ENCODE results near the gene GCNA. TPM values are rescaled to one million over a fixed set of nuclear protein-coding genes. Genes with fewer than 3 reads are reported as not detected.
"Not testable (repeated sequence)": the region's sequence is repeated elsewhere in the genome, so short reads cannot be mapped to it uniquely, and the experiment has no call there.

GCNA gene
- total and polyA plus RNA-seq, 4 donors = 0.38 to 5.4 (median 3.3) TPM

- Histone ChIP-seq H3K36me3 (ENCODE audit: control insufficient read depth in 1 of 2, insufficient read depth in 2 of 2, low read length in 1 of 2) (peaks cover 0 to 2% of the 10 kb centered on the region in 2 donors), H3K4me3 (ENCODE audit: low read length in 2 of 2) (no peak overlapping the region), H3K27me3 (ENCODE audit: control insufficient read depth in 1 of 2, insufficient read depth in 2 of 2, low read length in 1 of 2) (no peaks in the 10 kb centered on the region), H3K4me1 (ENCODE audit: control insufficient read depth in 1 of 2, insufficient read depth in 2 of 2, low read length in 2 of 2) (no peaks in the 10 kb centered on the region), H3K9me3 (ENCODE audit: control insufficient read depth, low read length) (no peaks in the 10 kb centered on the region), H3K27ac (ENCODE audit: low read depth in 1 of 2, low read length in 2 of 2) (no peak overlapping the region)
- 88 to 91% methylated on average over 1 of the region's 1 CpG for WGBS, 2 donors
- DNase-seq (no peak), ATAC-seq (ENCODE audit: low FRiP score) (no peak)
- intact Hi-C loops (cut with DNase I) = no loop called here
Measured at GRCh38 chrX:71549986-71550385, 28.3 kb upstream of the GCNA start.

- Histone ChIP-seq H3K27ac (ENCODE audit: low read depth in 1 of 2, low read length in 2 of 2) (no peak overlapping the region), H3K36me3 (ENCODE audit: control insufficient read depth in 1 of 2, insufficient read depth in 2 of 2, low read length in 1 of 2) (peaks cover 0 to 2% of the 10 kb centered on the region in 2 donors), H3K4me1 (ENCODE audit: control insufficient read depth in 1 of 2, insufficient read depth in 2 of 2, low read length in 2 of 2) (no peaks in the 10 kb centered on the region), H3K27me3 (ENCODE audit: control insufficient read depth in 1 of 2, insufficient read depth in 2 of 2, low read length in 1 of 2) (no peaks in the 10 kb centered on the region), H3K4me3 (ENCODE audit: low read length in 2 of 2) (no peak overlapping the region), H3K9me3 (ENCODE audit: control insufficient read depth, low read length) (no peaks in the 10 kb centered on the region)
- 55 to 73% methylated on average over 3 of the region's 3 CpGs for WGBS, 2 donors
- intact Hi-C loops (cut with DNase I) = no loop called here
- no peak for DNase-seq
- no peak for ATAC-seq (ENCODE audit: low FRiP score)
Measured at GRCh38 chrX:71550578-71550977, 27.7 kb upstream of the GCNA start.

- Histone ChIP-seq H3K27ac (ENCODE audit: low read depth in 1 of 2, low read length in 2 of 2) (no peak overlapping the region), H3K4me3 (ENCODE audit: low read length in 2 of 2) (no peak overlapping the region), H3K36me3 (ENCODE audit: control insufficient read depth in 1 of 2, insufficient read depth in 2 of 2, low read length in 1 of 2) (peaks cover 0 to 6% of the 10 kb centered on the region in 2 donors), H3K4me1 (ENCODE audit: control insufficient read depth in 1 of 2, insufficient read depth in 2 of 2, low read length in 2 of 2) (no peaks in the 10 kb centered on the region), H3K9me3 (ENCODE audit: control insufficient read depth, low read length) (no peaks in the 10 kb centered on the region), H3K27me3 (ENCODE audit: control insufficient read depth in 1 of 2, insufficient read depth in 2 of 2, low read length in 1 of 2) (no peaks in the 10 kb centered on the region)
- DNase-seq (no peak), ATAC-seq (ENCODE audit: low FRiP score) (no peak)
- intact Hi-C loops (cut with DNase I) = no loop called here
- 80 to 84% methylated on average over 3 of the region's 3 CpGs for WGBS, 2 donors
Measured at GRCh38 chrX:71556036-71556435, 22.2 kb upstream of the GCNA start.

- Histone ChIP-seq H3K27ac (ENCODE audit: low read depth in 1 of 2, low read length in 2 of 2) (no peak overlapping the region), H3K4me3 (ENCODE audit: low read length in 2 of 2) (no peak overlapping the region), H3K36me3 (ENCODE audit: control insufficient read depth in 1 of 2, insufficient read depth in 2 of 2, low read length in 1 of 2) (peaks cover 0 to 11% of the 10 kb centered on the region in 2 donors), H3K9me3 (ENCODE audit: control insufficient read depth, low read length) (no peaks in the 10 kb centered on the region), H3K27me3 (ENCODE audit: control insufficient read depth in 1 of 2, insufficient read depth in 2 of 2, low read length in 1 of 2) (no peaks in the 10 kb centered on the region), H3K4me1 (ENCODE audit: control insufficient read depth in 1 of 2, insufficient read depth in 2 of 2, low read length in 2 of 2) (no peaks in the 10 kb centered on the region)
- WGBS, 2 donors = 76 to 96% methylated on average over 5 of the region's 5 CpGs
- intact Hi-C loops (cut with DNase I) = no loop called here
- DNase-seq (no peak), ATAC-seq (ENCODE audit: low FRiP score) (no peak)
Measured at GRCh38 chrX:71558920-71559319, 19.3 kb upstream of the GCNA start.

GRCh38 chrX:71559773-71560172 lies 18.5 kb upstream of the GCNA start:
- intact Hi-C loops (cut with DNase I); ATAC-seq (ENCODE audit: low FRiP score): not testable (repeated sequence)
- WGBS, 2 donors = 83 to 92% methylated on average over 6 of the region's 6 CpGs

GRCh38 chrX:71563921-71564320 lies 14.3 kb upstream of the GCNA start:
- Histone ChIP-seq H3K36me3 (ENCODE audit: control insufficient read depth in 1 of 2, insufficient read depth in 2 of 2, low read length in 1 of 2) (peaks cover 0 to 5% of the 10 kb centered on the region in 2 donors), H3K27ac (ENCODE audit: low read depth in 1 of 2, low read length in 2 of 2) (no peak overlapping the region), H3K9me3 (ENCODE audit: control insufficient read depth, low read length) (no peaks in the 10 kb centered on the region), H3K27me3 (ENCODE audit: control insufficient read depth in 1 of 2, insufficient read depth in 2 of 2, low read length in 1 of 2) (no peaks in the 10 kb centered on the region), H3K4me3 (ENCODE audit: low read length in 2 of 2) (no peak overlapping the region), H3K4me1 (ENCODE audit: control insufficient read depth in 1 of 2, insufficient read depth in 2 of 2, low read length in 2 of 2) (no peaks in the 10 kb centered on the region)
- ATAC-seq (ENCODE audit: low FRiP score) = no peak
- no peak for DNase-seq
- 52 to 81% methylated on average over 1 of the region's 1 CpG for WGBS, 2 donors
- intact Hi-C loops (cut with DNase I) = no loop called here

More at GRCh38 chrX:71559773-71560172, 18.5 kb upstream of the GCNA start:
- H3K36me3 ChIP-seq (ENCODE audit: control insufficient read depth in 1 of 2, insufficient read depth in 2 of 2, low read length in 1 of 2) = peaks cover 0 to 11% of the 10 kb centered on the region in 2 donors
- H3K4me3 ChIP-seq (ENCODE audit: low read length in 2 of 2); H3K27ac ChIP-seq (ENCODE audit: low read depth in 1 of 2, low read length in 2 of 2); H3K9me3 ChIP-seq (ENCODE audit: control insufficient read depth, low read length); DNase-seq; H3K4me1 ChIP-seq (ENCODE audit: control insufficient read depth in 1 of 2, insufficient read depth in 2 of 2, low read length in 2 of 2); H3K27me3 ChIP-seq (ENCODE audit: control insufficient read depth in 1 of 2, insufficient read depth in 2 of 2, low read length in 1 of 2): not testable (repeated sequence)

GRCh38 chrX:71565474-71566041 lies 12.7 kb upstream of the GCNA start:
- Histone ChIP-seq H3K9me3 (ENCODE audit: control insufficient read depth, low read length) (no peaks in the 10 kb centered on the region), H3K4me3 (ENCODE audit: low read length in 2 of 2) (no peak overlapping the region), H3K4me1 (ENCODE audit: control insufficient read depth in 1 of 2, insufficient read depth in 2 of 2, low read length in 2 of 2) (no peaks in the 10 kb centered on the region), H3K27ac (ENCODE audit: low read depth in 1 of 2, low read length in 2 of 2) (no peak overlapping the region), H3K27me3 (ENCODE audit: control insufficient read depth in 1 of 2, insufficient read depth in 2 of 2, low read length in 1 of 2) (no peaks in the 10 kb centered on the region), H3K36me3 (ENCODE audit: control insufficient read depth in 1 of 2, insufficient read depth in 2 of 2, low read length in 1 of 2) (peaks cover 0 to 5% of the 10 kb centered on the region in 2 donors)
- intact Hi-C loops (cut with DNase I) = no loop called here
- ATAC-seq (ENCODE audit: low FRiP score) (no peak), DNase-seq (no peak)
- 45 to 57% methylated on average over 9 of the region's 9 CpGs for WGBS, 2 donors

GRCh38 chrX:71571390-71571789 lies 6.8 kb upstream of the GCNA start:
- ATAC-seq (ENCODE audit: low FRiP score); H3K9me3 ChIP-seq (ENCODE audit: control insufficient read depth, low read length); H3K27ac ChIP-seq (ENCODE audit: low read depth in 1 of 2, low read length in 2 of 2); H3K4me3 ChIP-seq (ENCODE audit: low read length in 2 of 2); DNase-seq; intact Hi-C loops (cut with DNase I); H3K4me1 ChIP-seq (ENCODE audit: control insufficient read depth in 1 of 2, insufficient read depth in 2 of 2, low read length in 2 of 2); H3K36me3 ChIP-seq (ENCODE audit: control insufficient read depth in 1 of 2, insufficient read depth in 2 of 2, low read length in 1 of 2); H3K27me3 ChIP-seq (ENCODE audit: control insufficient read depth in 1 of 2, insufficient read depth in 2 of 2, low read length in 1 of 2): not testable (repeated sequence)
- WGBS, 2 donors = 91 to 92% methylated on average over 8 of the region's 8 CpGs

GRCh38 chrX:71573590-71573989 lies 4.6 kb upstream of the GCNA start:
- intact Hi-C loops (cut with DNase I) = no loop called here
- H3K27me3 ChIP-seq (ENCODE audit: control insufficient read depth in 1 of 2, insufficient read depth in 2 of 2, low read length in 1 of 2) = no peaks in the 10 kb centered on the region

More at GRCh38 chrX:71573590-71573989, 4.6 kb upstream of the GCNA start:
- Histone ChIP-seq H3K36me3 (ENCODE audit: control insufficient read depth in 1 of 2, insufficient read depth in 2 of 2, low read length in 1 of 2) (peaks cover 0 to 2% of the 10 kb centered on the region in 2 donors), H3K4me1 (ENCODE audit: control insufficient read depth in 1 of 2, insufficient read depth in 2 of 2, low read length in 2 of 2) (no peaks in the 10 kb centered on the region), H3K27ac (ENCODE audit: low read depth in 1 of 2, low read length in 2 of 2) (no peak overlapping the region), H3K4me3 (ENCODE audit: low read length in 2 of 2) (no peak overlapping the region), H3K9me3 (ENCODE audit: control insufficient read depth, low read length) (no peaks in the 10 kb centered on the region)
- DNase-seq (no peak), ATAC-seq (ENCODE audit: low FRiP score) (no peak)
- WGBS, 2 donors = 55 to 85% methylated on average over 2 of the region's 2 CpGs

Data from aorta (tissue), 5 donors.